ENCODE measurements around the gene DNAJA4.

- no peak for TF ChIP-seq ZNF274 (IDR thresholded peaks at IDR 0.05; ENCODE audit: low read depth, low read length)
- TF ChIP-seq YY1 (IDR thresholded peaks at IDR 0.05; ENCODE audit: insufficient read depth, insufficient read length), result no peak
These were observed 10.6 kb downstream of the DNAJA4 start for GRCh38 chr15:78274994-78275393.

Measured in NT2/D1 (cell line).